Effector memory CD4-positive, alpha-beta T cell (primary cell): ENCODE results near the gene RFXAP.
A peak's percentile ranks its signal among the peaks of the same experiment; 100 is the strongest.
"Not testable (repeated sequence)": the region's sequence is repeated elsewhere in the genome, so short reads cannot be mapped to it uniquely, and the experiment has no call there.

Source experiments
- DNase-seq, 3 donors: peaks; one replicate each; pipeline ENCODE4 v3.0.0-alpha.2; 2020
- H3K27ac ChIP-seq: 2 replicates; pipeline ENCODE4 v1.7.0; 2013; ENCODE audit warnings: mild to moderate bottlenecking, low read length, moderate library complexity; ENCODE audit not compliant: insufficient read depth, poor library complexity, severe bottlenecking
- H3K27me3 ChIP-seq: replicated peaks from 2 replicates; pipeline ENCODE4 v1.7.0; 2013; ENCODE audit warnings: mild to moderate bottlenecking, low read length; ENCODE audit not compliant: insufficient read depth, control insufficient read depth, poor library complexity, severe bottlenecking
- H3K36me3 ChIP-seq: 2 replicates; pipeline ENCODE4 v1.7.0; 2013; ENCODE audit warnings: mild to moderate bottlenecking, low read length, moderate library complexity; ENCODE audit not compliant: control insufficient read depth, insufficient read depth
- H3K4me1 ChIP-seq: 2 replicates; pipeline ENCODE4 v1.7.0; 2013; ENCODE audit warnings: low read length, mild to moderate bottlenecking; ENCODE audit not compliant: control insufficient read depth, insufficient read depth, poor library complexity, severe bottlenecking
- H3K4me3 ChIP-seq: 2 replicates; pipeline ENCODE4 v1.7.0; 2013; ENCODE audit warnings: low read length, low read depth, mild to moderate bottlenecking; ENCODE audit not compliant: insufficient read depth, poor library complexity, severe bottlenecking
- H3K9me3 ChIP-seq: 2 replicates; pipeline ENCODE4 v1.7.0; 2013; ENCODE audit warnings: mild to moderate bottlenecking, low read length, moderate library complexity; ENCODE audit not compliant: control insufficient read depth
- total RNA-seq, 3 donors: gene quantifications; one replicate each; lab custom pipeline; 2026; lab: John Stamatoyannopoulos, UW

RFXAP gene, protein sequence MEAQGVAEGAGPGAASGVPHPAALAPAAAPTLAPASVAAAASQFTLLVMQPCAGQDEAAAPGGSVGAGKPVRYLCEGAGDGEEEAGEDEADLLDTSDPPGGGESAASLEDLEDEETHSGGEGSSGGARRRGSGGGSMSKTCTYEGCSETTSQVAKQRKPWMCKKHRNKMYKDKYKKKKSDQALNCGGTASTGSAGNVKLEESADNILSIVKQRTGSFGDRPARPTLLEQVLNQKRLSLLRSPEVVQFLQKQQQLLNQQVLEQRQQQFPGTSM
- 1.4 to 3.2 (median 2.9) reads per million in 3 donors for total RNA-seq

DNA sequence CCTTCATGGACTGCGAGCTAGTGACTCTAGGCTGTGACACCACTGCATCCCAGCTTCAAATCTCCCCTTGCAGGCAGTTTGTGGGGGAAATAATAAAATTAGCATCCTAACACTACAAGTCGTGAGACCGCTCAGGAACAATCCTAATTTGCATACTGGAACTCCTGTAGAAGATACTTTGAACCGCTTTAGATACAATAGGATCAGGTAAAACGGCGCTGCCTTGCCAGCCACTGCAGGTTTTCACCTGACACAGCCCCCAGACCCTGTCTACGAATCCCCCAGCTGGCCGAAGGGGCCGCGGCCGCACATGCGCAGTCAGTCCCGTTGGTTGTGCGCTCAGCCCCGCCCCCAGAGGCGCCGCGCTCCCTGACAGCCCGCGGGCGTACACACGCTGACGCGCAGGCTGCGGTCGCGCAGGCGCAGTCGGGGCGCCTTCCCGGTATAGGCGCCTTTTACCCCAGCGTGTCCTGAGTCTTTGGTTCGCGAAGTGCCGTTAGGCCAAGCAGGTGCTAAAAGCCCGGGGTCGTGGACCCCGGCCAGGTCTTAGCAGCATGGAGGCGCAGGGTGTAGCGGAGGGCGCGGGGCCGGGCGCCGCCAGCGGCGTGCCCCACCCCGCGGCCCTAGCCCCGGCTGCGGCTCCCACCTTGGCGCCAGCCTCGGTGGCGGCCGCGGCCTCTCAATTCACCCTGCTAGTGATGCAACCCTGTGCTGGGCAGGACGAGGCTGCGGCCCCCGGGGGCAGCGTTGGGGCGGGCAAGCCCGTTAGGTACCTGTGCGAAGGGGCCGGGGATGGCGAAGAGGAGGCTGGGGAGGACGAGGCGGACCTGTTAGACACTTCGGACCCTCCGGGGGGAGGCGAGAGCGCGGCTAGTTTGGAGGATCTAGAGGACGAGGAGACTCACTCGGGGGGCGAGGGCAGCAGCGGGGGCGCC lies at the start of gene RFXAP:
RFXAP (plus strand) TSS at position 419 of the 935 bp plus-strand sequence; CDS start at position 555, 136 bp downstream.
- Histone ChIP-seq H3K27ac (peak within 1 kb of the TSS; percentile 79), H3K4me3 (peak within 1 kb of the TSS; percentile 94), H3K36me3 (no peaks in the 10 kb centered on the region), H3K4me1 (peaks cover 10% of the 10 kb centered on the region), H3K27me3 (no peaks in the 10 kb centered on the region), H3K9me3 (no peaks in the 10 kb centered on the region)
- peak; percentile 82 to 88 (median 82) for DNase-seq

DNA sequence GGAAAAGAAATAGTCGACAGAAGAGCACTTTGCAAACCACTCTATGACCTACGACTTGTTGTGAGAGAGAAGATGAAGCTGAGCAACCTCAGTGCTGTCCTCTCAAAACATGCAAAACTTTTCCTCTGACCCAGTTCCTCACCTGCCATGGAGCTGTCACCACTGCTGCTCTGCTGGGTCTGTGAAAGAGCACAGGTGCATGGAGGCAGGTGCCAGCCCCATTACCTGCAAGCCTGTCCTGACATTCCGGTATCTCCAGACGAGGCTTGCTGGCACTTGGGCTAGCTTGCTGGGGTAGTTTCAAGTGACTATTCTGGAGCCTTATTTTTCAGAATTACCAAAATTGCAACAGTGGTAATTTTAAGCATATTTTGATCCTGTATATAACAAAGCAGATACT lies 49.5 kb upstream of the RFXAP start:
- no peak overlapping the region for H3K27ac ChIP-seq
- H3K9me3 ChIP-seq: no peaks in the 10 kb centered on the region
- DNase-seq: no peak

DNA sequence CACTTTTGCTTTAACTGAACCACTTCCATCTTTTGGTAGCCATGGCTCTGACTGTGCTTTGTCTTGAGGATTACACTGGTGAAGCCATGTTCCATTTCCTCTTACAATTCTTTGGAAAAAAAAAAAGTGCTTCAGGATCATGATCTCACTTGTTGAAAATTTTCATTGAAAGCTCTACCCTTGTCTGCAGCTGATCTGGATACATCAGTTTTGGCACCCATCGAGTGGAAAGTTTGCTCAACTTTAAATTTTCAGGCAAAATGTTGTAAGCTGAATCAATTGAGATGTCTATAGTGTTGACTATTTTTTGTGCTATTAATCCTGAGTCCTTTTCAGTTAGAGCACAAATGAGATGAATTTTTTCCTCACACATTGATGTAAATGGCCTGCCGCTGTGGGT lies 48.3 kb upstream of the RFXAP start:
- no peak for DNase-seq
- no peaks in the 10 kb centered on the region for H3K9me3 ChIP-seq
- H3K27me3 ChIP-seq: no peaks in the 10 kb centered on the region
- H3K36me3 ChIP-seq: no peaks in the 10 kb centered on the region
- no peaks in the 10 kb centered on the region for H3K4me1 ChIP-seq
- no peak overlapping the region for H3K4me3 ChIP-seq
- no peak overlapping the region for H3K27ac ChIP-seq

More for the DNA sequence above, 49.5 kb upstream of the RFXAP start:
- H3K4me1 ChIP-seq: no peaks in the 10 kb centered on the region
- no peaks in the 10 kb centered on the region for H3K36me3 ChIP-seq
- H3K27me3 ChIP-seq: no peaks in the 10 kb centered on the region
- no peak overlapping the region for H3K4me3 ChIP-seq

DNA sequence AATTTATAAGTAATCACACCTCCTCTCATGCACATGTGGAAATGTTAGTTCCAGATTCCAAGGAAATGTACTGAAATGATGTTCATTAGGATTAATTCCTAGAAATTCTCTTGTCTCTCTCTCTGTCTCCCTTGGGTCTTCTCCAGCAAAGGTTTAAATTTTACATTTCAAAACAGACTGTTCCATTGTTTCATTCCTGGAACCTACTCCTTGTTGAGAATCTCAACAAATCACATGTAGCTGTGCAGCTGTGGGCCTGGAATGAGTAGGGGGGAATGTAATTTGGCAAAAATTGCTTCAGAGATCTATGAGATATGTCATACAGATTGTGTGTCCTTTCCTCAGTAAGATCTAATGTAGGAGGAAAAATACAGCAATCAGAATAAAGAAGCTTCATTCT lies 46.2 kb upstream of the RFXAP start:
- DNase-seq: no peak
- Histone ChIP-seq H3K36me3 (no peaks in the 10 kb centered on the region), H3K27me3 (no peaks in the 10 kb centered on the region), H3K4me1 (no peaks in the 10 kb centered on the region), H3K9me3 (no peaks in the 10 kb centered on the region), H3K27ac (no peak overlapping the region), H3K4me3 (no peak overlapping the region)

DNA sequence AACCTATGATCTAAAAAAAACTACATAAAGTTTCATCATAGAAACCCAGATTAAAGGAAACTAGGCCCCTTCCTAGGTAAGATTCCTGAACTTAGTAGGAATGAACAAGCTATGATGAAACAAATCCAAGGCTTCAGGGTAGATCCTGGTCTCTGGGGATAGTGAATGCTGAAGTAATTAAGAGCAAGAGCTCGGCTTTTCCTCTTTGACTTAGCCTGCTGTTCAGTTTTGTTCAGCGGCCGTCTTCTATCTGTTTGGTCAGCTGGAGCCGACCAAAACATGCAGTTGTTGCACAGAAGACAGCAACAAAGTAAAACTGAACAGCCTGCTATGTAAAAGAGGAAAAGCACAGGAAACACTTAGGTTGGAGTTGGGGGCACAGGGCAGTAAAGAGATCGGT lies 44.1 kb upstream of the RFXAP start:
- H3K27me3 ChIP-seq: no peaks in the 10 kb centered on the region
- no peaks in the 10 kb centered on the region for H3K4me1 ChIP-seq
- no peaks in the 10 kb centered on the region for H3K9me3 ChIP-seq
- H3K4me3 ChIP-seq: no peak overlapping the region
- H3K36me3 ChIP-seq: no peaks in the 10 kb centered on the region
- DNase-seq: no peak
- H3K27ac ChIP-seq: no peak overlapping the region

DNA sequence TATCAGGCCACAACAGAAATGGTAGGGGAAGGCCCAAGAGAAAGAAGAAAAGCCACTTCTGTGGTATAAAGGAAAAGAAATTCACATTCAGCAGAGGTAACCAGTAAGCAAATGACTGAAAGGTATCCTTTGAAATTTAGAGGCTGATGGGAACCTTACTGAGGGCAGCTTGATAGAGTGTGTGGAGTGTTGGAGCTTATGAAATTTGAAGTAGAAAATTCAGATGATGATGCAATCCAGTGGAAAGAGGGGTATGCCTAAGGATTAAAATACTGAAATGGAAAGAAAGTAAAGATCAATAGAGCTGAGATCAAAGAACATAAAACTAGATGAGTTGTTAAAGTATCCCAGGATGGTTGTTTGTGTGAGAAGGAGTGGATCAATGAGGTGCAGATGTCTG lies 42.8 kb upstream of the RFXAP start:
- Histone ChIP-seq H3K27ac (no peak overlapping the region), H3K4me3 (no peak overlapping the region), H3K4me1 (no peaks in the 10 kb centered on the region), H3K9me3 (no peaks in the 10 kb centered on the region), H3K27me3 (no peaks in the 10 kb centered on the region), H3K36me3 (no peaks in the 10 kb centered on the region)
- DNase-seq: no peak

DNA sequence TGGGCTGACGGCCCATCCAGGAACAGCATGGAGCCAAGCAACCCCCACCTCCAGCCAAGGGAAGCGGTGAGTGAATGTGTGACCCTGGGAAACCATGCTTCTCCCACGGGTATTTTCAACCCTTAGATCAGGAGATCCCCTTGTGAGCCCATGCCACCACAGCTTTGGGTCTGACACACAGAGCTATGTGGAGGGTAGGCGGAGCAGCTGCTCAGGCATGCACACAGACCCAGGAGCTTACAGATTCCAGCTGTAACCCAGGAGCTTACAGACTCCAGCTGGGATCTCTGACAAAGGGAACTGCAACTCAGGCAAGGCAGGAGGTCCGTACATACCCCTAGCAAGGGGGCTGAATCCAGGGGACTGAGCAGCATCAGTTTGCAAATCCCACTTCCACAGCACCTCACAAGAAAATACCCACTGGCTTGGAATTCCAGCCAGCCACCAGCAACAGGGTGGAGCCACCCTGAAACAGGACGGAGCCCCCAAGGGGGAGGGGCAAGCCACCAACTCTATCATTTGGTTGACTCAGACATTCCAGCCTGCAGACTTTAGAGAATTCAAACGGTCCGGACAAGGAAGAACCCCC lies 40.8 kb upstream of the RFXAP start:
- H3K27ac ChIP-seq: no peak overlapping the region
- H3K27me3 ChIP-seq: no peaks in the 10 kb centered on the region
- no peak overlapping the region for H3K4me3 ChIP-seq
- DNase-seq: no peak
- H3K9me3 ChIP-seq: no peaks in the 10 kb centered on the region
- H3K4me1 ChIP-seq: no peaks in the 10 kb centered on the region
- no peaks in the 10 kb centered on the region for H3K36me3 ChIP-seq

DNA sequence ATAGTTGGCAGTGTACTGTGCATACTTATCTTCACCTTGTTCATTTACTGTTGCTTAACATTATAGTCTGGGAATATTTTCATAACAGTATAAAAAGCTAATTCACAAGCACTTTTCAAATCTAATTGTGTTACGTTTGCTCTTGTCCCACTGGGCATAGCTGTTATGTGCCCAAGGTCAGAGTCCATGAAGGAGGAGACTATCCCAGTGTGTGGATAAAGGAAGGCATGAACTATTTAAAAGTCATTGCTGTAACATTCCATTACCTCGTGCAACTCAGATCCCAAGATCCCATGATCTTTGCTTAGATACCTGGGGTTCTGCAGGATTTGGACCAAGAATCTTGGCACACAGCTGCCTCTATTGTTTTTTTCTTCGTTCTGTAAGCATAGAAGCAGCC lies 35.1 kb upstream of the RFXAP start:
- Histone ChIP-seq H3K9me3 (no peaks in the 10 kb centered on the region), H3K4me3 (no peak overlapping the region), H3K36me3 (no peaks in the 10 kb centered on the region), H3K27me3 (no peaks in the 10 kb centered on the region), H3K4me1 (no peaks in the 10 kb centered on the region), H3K27ac (no peak overlapping the region)
- no peak for DNase-seq

DNA sequence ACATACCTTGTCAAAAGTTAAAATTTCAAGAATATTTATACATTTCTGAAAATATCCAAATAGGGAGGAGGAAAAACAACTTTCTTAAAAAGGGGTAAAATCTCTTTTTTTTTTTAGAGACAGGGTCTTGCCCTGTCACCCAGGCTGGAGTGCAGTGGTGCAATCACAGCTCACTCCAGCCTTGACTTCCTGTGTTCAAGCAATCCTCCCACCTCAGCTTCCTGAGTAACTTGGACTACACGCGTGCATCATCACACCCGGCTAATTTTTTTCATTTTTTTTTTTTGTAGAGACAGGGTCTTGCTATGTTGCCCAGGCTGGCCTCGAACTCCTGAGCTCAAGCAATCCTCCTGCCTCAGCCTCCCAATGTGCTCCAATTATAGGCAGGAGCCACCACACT lies 32.8 kb upstream of the RFXAP start:
- H3K4me1 ChIP-seq, DNase-seq, H3K27me3 ChIP-seq, H3K36me3 ChIP-seq, H3K9me3 ChIP-seq, H3K4me3 ChIP-seq, H3K27ac ChIP-seq: not testable (repeated sequence)

DNA sequence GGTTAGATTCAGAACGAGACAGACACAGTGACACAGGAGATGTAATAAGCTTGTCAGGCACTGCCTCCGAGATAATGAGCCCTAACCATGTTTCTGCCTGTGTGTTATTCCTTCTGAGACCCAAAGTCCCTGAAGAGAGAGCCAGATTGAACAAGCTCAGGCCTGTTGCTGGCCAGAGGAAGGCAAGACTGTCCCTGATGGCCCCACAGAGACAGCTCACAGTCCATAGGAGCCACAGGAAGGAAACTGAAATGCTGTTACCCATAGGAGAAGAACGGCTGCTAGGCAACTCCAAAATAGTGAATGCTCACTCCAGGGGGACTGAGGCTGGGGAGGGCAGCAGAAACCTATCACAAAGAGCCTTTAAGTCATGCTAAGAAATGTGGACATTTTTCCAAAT lies 31.8 kb upstream of the RFXAP start:
- Histone ChIP-seq H3K4me3 (no peak overlapping the region), H3K9me3 (no peaks in the 10 kb centered on the region), H3K36me3 (no peaks in the 10 kb centered on the region), H3K4me1 (no peaks in the 10 kb centered on the region), H3K27ac (no peak overlapping the region), H3K27me3 (no peaks in the 10 kb centered on the region)
- DNase-seq: no peak
